Activated T-cell treated with anti-CD3 and anti-CD28 coated beads for 1 hour (primary cell): Measurements from ENCODE around the gene CES5A.
"Not testable (repeated sequence)": the region's sequence is repeated elsewhere in the genome, so short reads cannot be mapped to it uniquely, and the experiment has no call there.

Source experiments
- DNase-seq: peaks from one replicate; pipeline ENCODE4 v3.0.0-alpha.2; 2020; ENCODE audit warnings: low read depth

The CES5A gene

DNA sequence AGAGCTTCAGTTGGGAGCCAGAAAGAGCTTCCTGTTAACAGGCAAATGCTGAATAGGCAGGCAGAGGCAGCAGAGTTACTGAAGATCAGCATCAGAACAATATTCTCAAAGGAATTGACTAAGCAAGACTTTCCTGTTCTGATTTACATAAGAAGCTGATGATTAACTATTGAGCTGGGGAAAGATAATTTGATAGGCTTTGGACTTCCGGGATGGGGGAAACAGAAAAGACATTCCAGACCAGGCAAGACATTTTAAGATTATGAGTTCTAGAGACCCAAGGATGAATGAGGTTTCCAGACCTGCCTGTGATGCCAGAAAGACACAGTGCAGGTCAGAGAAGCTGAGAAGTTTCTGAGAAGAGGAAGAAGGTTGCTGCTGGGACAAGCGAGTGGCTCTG, at the start of gene CES5A:
TSS of gene CES5A (minus strand) at position 101 of the 400 bp plus-strand sequence. CDS start 152 bp downstream, outside the sequence.
- no peak for DNase-seq

DNA sequence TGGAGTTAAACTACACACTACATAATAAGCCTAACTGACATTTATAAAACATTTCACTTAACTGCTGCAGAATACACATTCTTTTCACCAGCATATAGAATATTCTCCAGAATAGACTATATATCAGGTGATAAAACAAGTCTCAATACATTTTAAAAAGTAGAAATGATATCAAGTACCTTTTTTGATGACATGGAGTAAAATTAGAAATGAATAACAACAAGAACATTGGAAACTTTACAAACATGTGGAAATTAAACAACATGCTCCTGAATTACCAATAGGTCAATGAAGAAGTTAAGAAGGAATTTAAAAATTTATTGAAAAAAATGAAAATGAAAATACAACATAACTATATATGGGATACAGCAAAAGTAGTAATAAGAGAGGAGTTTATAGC, 47.5 kb upstream of the CES5A start:
- no peak for DNase-seq

DNA sequence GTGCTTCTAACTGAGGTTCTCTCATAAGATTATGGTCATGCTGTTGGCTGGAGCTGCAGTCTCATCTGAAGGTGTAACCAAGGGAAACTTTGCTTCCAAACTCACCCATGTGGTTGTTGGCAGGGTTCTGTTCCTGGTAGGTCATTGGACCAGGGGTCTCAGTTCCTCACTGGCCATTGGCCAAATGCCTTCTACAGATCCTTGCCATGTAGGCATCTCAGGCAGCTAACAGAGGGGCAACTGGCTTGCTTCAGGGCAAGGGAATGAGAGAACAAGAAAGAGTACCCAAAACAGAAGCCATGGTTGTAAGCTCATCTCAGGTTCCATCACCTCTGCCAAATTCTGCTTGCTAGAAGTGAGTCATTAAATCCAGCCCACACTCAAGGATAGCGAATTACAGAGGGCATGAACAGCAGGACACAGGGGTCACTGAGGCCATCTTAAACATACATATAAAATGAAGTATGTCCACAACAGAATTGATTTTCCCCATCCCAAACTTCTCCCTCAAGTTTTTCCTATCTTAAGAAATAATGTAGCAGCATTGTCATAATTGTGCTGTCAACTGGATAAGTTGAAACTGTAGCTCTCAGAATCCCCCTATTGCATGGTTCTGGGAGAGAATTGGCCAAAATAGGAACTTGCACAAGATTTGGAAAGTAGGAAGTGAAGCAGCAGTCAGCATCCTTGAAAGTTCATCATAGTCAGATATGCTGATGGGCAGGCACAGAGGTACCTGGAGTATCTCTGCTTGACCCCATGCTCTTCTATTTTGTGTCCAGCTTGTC, 42.4 kb upstream of the CES5A start:
- no peak for DNase-seq

DNA sequence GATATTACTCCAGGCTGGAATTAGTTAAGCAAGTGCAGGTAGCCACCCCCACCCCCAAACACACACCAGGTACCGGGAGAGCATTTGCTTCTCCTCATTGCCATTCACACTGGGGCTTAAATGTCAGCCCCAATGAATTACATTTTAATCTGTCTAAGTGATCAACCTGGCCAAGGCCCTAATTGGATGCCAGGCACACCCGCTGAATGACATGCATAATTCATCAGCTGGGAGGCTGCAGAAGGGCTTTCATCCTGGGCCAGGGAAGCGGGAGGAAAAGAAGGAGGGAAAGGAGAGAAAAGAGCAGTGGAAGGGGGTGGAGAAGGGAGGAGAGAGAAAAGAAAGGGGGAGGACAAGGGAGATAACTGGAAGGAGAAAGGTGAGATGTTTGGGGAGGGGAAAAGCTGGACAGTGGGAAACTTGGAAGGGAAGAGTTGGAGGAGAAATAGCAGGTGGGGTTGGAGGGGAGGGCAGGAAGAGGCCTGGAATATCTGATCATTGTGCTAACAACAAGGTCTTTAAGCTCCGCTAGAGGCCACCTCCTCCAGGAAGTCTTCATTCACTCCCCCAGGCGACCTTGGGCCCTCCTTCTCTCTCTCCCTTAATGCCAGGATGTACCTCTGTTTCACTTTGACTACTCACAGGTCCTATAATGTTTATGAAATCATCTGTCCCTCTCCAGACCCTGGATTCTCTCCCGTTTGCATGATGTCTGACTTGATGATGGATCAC, 40.1 kb upstream of the CES5A start:
- DNase-seq = no peak

DNA sequence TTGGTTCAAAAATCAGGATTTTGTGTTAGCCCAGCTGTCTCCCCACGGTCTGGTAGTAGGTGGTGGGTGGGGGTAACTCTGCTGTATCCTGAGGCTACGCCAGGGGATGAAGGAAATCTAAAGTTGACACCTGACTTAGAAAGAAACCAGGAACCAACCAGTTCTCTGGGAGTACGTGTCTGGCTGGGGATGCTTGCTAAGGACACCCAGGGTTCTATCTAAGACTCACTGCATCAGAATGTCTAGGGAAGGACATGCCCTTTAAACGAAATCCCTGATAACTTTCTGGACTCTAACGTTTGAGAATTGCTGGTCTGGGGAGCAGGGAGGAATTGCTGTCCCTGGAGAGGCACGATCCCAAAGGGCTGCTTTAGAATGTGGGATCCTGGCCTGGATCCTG, 39.2 kb upstream of the CES5A start:
- no peak for DNase-seq

GRCh38 chr16:55913716-55914115, 38.5 kb upstream of the CES5A start:
- no peak for DNase-seq

DNA sequence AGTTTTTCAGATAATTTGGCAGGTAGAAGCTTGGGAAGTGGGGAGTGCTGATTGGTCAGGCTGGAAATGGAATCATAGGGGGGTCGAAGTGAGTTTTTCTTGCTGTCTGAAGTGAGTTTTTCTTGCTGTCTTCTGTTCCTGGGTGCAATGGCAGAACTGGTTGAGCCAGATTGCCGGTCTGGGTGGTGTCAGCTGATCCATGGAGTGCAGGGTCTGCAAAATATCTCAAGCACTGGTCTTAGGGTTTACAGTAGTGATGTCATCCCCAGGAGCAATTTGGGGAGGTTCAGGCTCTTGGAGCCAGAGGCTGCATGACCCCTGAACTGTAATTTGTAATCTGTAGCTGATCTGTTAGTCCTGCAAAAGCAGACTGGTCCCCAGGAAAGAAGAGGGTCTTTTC, 37.9 kb upstream of the CES5A start:
- not testable (repeated sequence) for DNase-seq

DNA sequence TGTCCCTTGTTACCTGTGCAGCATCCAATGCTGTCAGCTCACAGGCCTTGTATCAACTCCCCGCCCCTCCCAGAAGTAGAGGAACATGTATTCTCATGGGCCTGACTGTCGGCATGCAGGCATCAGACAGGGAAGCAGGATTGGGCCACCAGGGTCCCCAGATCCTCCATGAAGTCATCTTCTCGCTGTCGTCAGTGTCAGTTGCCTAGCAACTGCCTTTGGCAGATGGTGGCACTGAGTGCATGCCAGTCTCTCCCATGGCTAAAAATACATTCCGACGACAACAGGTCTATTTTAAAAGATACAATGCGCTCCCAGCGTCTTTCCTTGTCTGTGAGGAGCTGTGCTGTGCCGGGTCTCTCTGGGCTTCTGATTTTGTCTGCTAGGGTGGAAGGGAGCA, 36.8 kb upstream of the CES5A start:
- DNase-seq = no peak

- DNase-seq = no peak
These were observed 36.4 kb upstream of the CES5A start for GRCh38 chr16:55911616-55912015.

GRCh38 chr16:55909876-55910275, 34.7 kb upstream of the CES5A start:
- no peak for DNase-seq

GRCh38 chr16:55908641-55909040, 33.5 kb upstream of the CES5A start:
- DNase-seq = no peak

DNA sequence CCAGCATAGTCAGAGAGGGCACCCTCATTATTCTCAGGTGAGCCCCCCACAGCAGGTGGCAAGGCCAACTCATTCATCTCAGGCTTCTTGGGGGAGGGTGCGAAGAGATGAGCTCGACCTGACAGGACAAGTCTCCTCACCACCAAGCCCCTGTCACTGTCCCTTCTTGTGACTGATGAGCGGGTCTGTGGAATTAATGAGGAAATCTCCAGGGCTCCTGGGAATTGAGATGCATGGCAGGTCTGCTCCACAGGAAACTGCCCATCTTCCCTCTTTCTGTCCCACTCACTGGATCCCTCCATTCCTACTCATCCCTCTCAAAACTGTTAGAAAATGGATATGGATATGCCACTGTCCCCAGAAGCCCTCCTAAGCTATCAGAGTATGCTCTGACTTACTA, 32.5 kb upstream of the CES5A start:
- DNase-seq = no peak

GRCh38 chr16:55906123-55906522, 30.9 kb upstream of the CES5A start:
- DNase-seq = no peak

GRCh38 chr16:55905651-55906050, 30.5 kb upstream of the CES5A start:
- no peak for DNase-seq

DNA sequence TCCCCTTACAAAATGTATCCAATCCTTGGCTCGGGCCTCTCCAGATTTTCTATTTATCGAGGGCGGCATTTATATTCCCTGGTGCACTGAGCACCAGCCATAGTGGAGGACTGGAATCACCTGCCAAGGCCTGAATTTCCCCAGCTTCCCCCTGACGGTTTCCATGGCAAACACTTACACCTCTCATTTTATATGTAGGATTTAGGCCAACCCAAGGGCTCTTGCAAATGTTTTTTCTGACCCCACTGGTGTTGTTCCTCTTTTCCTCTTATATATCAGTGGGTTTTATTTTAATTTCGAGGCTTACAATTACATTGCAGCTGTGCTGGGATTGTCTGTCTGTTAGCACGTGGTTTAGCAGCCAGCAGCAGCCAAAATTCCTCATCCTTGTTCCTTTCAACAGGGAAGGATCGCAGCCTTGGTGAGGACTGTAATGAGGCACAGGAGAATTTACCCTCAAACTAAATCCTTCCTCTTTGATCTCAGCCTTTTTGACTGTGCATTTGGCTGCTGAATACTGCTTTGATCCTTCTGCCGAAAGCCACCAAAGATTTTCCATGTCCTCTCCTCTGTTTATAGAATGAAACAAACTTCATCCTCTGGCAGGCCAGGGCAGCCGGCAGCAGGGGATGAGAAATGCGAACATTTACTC, 26.5 kb upstream of the CES5A start:
- DNase-seq = no peak

GRCh38 chr16:55900616-55901393, 25.6 kb upstream of the CES5A start:
- no peak for DNase-seq

DNA sequence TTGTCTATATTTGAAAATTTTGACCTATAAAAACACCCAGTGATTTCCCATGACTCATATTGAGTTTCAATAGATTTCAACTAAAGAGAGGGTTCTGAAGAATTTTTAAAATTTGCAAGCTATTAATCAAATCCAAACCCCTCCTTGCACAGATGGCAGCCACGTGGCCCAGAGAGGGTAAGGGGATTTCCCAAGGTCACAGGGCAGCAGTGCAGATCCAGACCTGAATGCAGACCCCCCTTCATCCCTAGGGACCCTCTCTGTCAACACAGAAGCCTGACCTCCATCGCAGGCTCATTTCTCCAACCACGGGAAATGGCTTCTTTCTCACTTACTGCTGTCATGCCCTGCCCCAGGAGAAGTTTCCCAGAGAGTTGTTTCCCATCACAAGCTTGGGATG, 24.7 kb upstream of the CES5A start:
- DNase-seq = no peak

- DNase-seq = no peak
These were observed 23.4 kb upstream of the CES5A start for GRCh38 chr16:55898592-55898991.

GRCh38 chr16:55892821-55893220, 17.6 kb upstream of the CES5A start:
- DNase-seq = no peak

DNA sequence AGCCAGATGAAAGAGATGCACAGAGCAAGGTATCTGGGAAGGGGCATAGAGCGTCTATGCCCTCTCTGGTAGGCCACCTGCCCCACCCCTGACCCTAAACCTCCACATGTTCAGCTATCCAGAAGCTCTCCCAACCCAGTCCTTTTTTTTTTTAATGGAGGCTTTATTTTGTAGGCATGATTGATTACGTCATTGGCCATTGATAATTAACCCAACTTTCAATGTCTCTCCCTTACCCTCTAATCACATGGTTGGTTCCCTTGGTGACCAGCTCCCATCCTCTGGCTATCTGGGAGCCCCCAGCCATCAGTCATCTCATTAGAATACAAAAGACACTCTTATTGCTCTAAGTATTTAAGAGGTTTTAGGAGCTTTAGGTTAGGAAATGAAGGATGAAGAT, 14.3 kb upstream of the CES5A start:
- DNase-seq = no peak

DNA sequence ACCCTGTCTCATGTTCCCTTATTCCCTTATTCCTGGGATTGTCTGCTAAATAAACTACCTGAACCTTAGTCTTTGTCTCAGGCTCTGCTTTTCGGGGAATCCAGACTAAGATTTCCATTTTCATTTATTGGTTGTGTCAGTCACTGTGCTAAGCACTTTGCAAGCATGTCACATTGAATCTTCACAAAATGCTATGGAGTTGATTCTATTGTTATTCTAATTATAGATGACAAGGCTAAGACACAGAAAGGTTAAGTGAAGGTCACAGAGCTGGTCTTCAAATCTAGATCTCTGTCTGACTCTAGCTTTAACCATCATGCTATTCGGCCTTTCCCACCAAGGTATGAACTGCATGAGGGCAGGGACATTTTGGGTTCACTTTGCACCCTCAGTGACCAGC, 13.4 kb upstream of the CES5A start:
- no peak for DNase-seq

DNA sequence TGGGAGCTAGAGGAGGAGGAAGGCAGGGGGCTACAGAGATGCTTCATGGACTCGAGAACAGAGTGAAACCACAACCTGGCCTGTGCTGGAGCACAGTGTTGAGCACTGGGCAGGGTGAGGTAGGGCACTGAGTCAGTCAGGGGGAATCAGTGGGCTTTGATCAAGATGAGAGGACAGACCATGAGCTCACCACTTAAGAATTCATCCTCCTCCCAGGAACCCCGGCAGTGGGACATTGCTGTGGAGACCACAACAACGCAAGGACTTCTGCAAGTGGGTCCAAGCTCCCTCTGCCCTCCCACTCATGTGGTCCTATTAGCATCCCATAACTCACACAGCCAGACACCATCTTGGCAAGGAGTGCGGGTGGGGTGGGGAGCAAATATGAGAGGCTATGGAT, 1.7 kb upstream of the CES5A start:
- no peak for DNase-seq
